Activated B cell treated with CpG ODN at 0.5 μM for 24 hours (primary cell): ENCODE data around the gene IFIT1. TPM values are rescaled to one million over a fixed set of nuclear protein-coding genes. Genes with fewer than 3 reads are reported as not detected.

Experiments
- ATAC-seq: fragments of 200-7000 bp; cut with Tn5 transposase; one replicate; pipeline ENCODE4 v1.10.0; 2021; ENCODE audit warnings: low read depth, mild to moderate bottlenecking, moderate library complexity
- CTCF ChIA-PET: fragments of 350-600 bp; sonication (Branson Sonifier 250); formaldehyde crosslinking; loops from one replicate; lab custom pipeline; 2021; ENCODE audit warnings: antibody characterized with exemption; lab: Charles Lee
- POLR2A ChIA-PET: fragments of 350-600 bp; sonication (Branson Sonifier 250); formaldehyde crosslinking; loops from one replicate; lab custom pipeline; 2021; ENCODE audit warnings: antibody characterized with exemption; lab: Charles Lee
- DNase-seq: peaks from one replicate; pipeline ENCODE4 v3.0.0; 2022
- H3K27ac Mint-ChIP-seq: one replicate; pipeline ENCODE4 v1.8.0; 2020; ENCODE audit warnings: mixed read lengths
- H3K27me3 Mint-ChIP-seq: one replicate; pipeline ENCODE4 v1.8.0; 2021; ENCODE audit warnings: mixed read lengths
- H3K36me3 Mint-ChIP-seq: one replicate; pipeline ENCODE4 v1.8.0; 2021; ENCODE audit warnings: low read depth, mixed read lengths
- H3K4me1 Mint-ChIP-seq: one replicate; pipeline ENCODE4 v1.8.0; 2021; ENCODE audit warnings: mixed read lengths
- H3K4me3 Mint-ChIP-seq: one replicate; pipeline ENCODE4 v1.8.0; 2020; ENCODE audit warnings: mild to moderate bottlenecking, mixed read lengths
- H3K9me3 Mint-ChIP-seq: one replicate; pipeline ENCODE4 v1.8.0; 2020; ENCODE audit warnings: mixed read lengths
- intact Hi-C: fragments of 100-400 bp; cut with micrococcal nuclease; formaldehyde crosslinking; loops from one replicate; pipeline ENCODE4 v1.15.1; 2024
- total RNA-seq: library from RNA; stranded (reverse); gene quantifications from 2 replicates; pipeline ENCODE4 v1.2.3, GENCODE V29; 2022
- TF ChIP-seq, protein P1 (sequence below): fragments of 200-600 bp; IDR thresholded peaks from one replicate; pipeline ENCODE4 v1.8.0; 2022; ENCODE audit warnings: antibody characterized with exemption, mild to moderate bottlenecking

Gene IFIT1
- total RNA-seq, 1 donor from 2014 or later = 0.95 TPM

DNA sequence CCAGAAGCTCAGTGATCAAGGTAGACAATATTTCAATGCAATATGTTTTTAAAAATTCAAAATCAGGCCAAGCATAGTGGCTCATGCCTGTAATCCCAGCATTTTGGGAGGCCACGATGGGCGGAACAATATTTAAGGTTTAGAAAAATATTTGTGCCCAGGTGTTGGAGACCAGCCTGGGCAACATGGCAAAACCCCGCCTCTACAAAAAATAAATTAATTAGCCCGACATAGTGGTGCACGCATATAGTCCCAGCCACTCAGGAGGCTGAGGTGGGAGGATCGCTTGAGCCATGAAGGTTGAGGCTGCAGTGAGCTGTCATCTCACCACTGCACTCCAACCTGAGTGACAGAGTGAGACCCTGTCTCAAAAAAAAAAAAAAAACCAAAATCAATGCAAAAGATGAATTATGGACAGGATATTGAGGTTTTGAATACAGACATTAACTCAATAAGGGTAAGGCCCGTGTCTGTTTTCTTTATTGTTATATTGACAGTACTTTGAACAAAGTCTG is 21.0 kb downstream of the IFIT1 start:
- DNase-seq (no peak), ATAC-seq (no peak)
- TF ChIP-seq, protein P1, sequence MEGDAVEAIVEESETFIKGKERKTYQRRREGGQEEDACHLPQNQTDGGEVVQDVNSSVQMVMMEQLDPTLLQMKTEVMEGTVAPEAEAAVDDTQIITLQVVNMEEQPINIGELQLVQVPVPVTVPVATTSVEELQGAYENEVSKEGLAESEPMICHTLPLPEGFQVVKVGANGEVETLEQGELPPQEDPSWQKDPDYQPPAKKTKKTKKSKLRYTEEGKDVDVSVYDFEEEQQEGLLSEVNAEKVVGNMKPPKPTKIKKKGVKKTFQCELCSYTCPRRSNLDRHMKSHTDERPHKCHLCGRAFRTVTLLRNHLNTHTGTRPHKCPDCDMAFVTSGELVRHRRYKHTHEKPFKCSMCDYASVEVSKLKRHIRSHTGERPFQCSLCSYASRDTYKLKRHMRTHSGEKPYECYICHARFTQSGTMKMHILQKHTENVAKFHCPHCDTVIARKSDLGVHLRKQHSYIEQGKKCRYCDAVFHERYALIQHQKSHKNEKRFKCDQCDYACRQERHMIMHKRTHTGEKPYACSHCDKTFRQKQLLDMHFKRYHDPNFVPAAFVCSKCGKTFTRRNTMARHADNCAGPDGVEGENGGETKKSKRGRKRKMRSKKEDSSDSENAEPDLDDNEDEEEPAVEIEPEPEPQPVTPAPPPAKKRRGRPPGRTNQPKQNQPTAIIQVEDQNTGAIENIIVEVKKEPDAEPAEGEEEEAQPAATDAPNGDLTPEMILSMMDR = no peak
- ChIA-PET POLR2A (interaction anchor here (0.7 to 1.9 kb wide), 9 partner anchors 10 to 325 kb away, joined by 3 to 14 read pairs (median 4); partner anchors contain the start of genes IFIT1, IFIT2, KIF20B and LIPA), CTCF (interaction anchor here (0.8 to 1.4 kb wide), 5 partner anchors 111 to 162 kb away, joined by 3 to 4 read pairs (median 3); partner anchors contain the start of genes IFIT2 and LIPA)
- intact Hi-C loops = loop anchor here (10.0 kb wide), 1 partner anchor 631 kb away; no protein-coding TSS in a partner anchor
- peak overlapping the region; percentile 94 for H3K4me3 Mint-ChIP-seq
- no peaks in the 10 kb centered on the region for H3K27me3 Mint-ChIP-seq
- H3K4me1 Mint-ChIP-seq = peaks cover 43% of the 10 kb centered on the region
- H3K36me3 Mint-ChIP-seq = peaks cover 26% of the 10 kb centered on the region
- peak overlapping the region; percentile 97 for H3K27ac Mint-ChIP-seq
- H3K9me3 Mint-ChIP-seq = peaks cover 2% of the 10 kb centered on the region

DNA sequence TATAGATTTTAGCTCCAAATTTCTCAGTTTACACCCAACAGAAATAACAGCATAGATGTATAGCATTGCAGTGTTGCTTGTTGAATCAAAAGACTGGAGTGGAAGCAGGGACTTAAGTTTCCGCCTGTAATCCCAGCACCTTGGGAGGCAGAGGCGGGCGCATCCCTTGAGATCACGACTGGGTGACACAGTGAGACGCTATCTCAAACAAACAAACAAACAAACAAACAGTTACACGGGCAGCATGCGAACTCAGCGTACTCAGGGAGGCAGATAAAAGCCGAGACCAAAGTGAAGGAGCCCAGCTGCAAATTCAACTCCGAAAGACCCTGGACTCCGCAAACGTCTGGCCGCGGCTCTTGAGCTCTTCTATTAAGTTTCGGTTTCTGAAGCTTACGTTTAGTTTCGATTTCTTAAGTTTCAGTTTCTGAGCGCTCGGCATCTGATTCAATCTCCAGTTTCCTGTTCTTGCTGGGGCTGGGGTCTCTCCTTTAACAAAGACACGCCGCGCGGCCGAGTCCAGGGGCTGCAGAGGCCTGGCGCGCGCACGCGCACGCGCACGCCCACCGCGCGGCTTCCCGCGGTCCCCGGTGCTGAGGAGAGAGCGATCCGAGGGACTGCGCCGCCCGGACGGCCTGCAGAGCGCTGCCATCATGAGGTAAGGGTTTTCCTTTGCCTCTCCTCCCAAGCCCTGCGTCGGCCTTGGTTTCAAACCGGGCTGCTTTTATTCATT is 21.9 kb downstream of the IFIT1 start, which contains the start of gene IFIT5:
TSS of gene IFIT5 (plus strand) at position 423 of the 733 bp plus-strand sequence. CDS start at position 654, 231 bp downstream.
- H3K4me3 Mint-ChIP-seq = peak within 1 kb of the TSS; percentile 94
- intact Hi-C loops = loop anchor here (1.0 to 10.0 kb wide), 8 partner anchors 22 to 630 kb away; partner anchors contain the start of genes IFIT1, KIF20B, LIPA and PANK1
- ChIA-PET POLR2A (interaction anchor here (0.5 to 2.0 kb wide), 17 partner anchors 10 to 534 kb away, joined by 3 to 14 read pairs (median 3); partner anchors contain the start of genes IFIT1, IFIT2, IFIT3 and KIF20B), CTCF (interaction anchor here (0.7 to 1.4 kb wide), 7 partner anchors 18 to 163 kb away, joined by 3 to 4 read pairs (median 3); partner anchors contain the start of genes IFIT2 and LIPA)
- TF ChIP-seq, protein P1 = no peak
- no peaks in the 10 kb centered on the region for H3K27me3 Mint-ChIP-seq
- peak; percentile 72 for ATAC-seq
- peak within 1 kb of the TSS; percentile 99 for H3K27ac Mint-ChIP-seq
- peak; percentile 70 for DNase-seq
- peaks cover 26% of the 10 kb centered on the region for H3K36me3 Mint-ChIP-seq
- peaks cover 46% of the 10 kb centered on the region for H3K4me1 Mint-ChIP-seq
- peaks cover 2% of the 10 kb centered on the region for H3K9me3 Mint-ChIP-seq

DNA sequence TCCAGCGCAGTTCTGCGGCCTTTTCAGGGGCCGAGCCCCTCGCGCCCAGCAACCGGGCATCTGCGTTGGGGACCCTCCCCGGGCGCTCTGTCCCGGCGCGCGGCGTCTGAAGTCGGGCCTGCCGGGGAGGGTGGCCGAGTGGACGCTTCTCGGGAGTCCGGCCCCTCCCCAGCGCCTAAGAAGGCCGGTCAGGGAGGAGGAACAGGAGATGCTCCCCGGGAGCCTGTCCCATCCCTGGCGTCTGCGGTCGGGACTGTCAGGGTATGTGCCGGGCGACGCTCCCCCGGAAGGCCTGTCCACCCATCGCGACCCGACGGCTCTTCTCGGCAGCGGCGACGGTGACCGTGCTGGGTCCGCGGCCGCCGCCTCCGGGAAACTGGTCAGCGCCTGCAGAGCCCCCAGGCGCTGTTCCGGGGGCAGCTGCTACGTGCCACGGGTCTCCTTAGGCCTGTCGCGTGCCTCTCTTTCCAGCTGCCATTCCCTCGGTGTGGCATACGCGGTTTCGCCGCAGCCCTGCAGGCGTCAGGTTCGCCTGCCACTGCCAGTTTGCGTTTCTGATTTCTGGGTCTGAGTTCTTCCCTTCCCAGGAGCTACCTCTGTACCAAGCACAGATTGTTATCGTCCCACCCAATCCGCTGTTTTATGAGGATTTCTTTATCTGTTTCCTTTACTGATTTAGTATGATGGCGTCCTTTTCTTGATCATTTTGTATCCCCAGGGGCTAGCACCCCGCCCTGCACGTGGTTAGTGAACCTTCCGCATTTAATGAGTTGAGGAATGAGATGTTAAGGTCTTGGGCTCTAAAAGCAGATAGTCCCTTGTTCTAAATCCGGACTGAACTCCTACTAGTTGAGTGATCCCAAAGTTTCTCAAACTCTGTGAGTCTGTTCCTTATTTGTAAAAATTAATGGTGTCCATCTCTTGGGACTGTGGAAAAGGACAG is 22.7 kb downstream of the IFIT1 start:
- intact Hi-C loops = loop anchor here (1.0 to 10.0 kb wide), 11 partner anchors 23 to 1442 kb away; partner anchors contain the start of genes FAS, HTR7, IFIT1 and KIF20B
- DNase-seq (peak; percentile 57), ATAC-seq (peak; percentile 53)
- CTCF ChIA-PET = interaction anchor here (1.0 to 1.3 kb wide), 2 partner anchors 19 to 163 kb away, joined by 4 read pairs; partner anchors contain the start of gene LIPA
- Mint-ChIP-seq H3K27ac (peak overlapping the region; percentile 99), H3K36me3 (peaks cover 32% of the 10 kb centered on the region), H3K27me3 (no peaks in the 10 kb centered on the region), H3K4me3 (peak overlapping the region; percentile 94), H3K4me1 (peaks cover 53% of the 10 kb centered on the region), H3K9me3 (peaks cover 2% of the 10 kb centered on the region)
- TF ChIP-seq, protein P1 = no peak
- POLR2A ChIA-PET = interaction anchor here (0.5 to 2.0 kb wide), 14 partner anchors 9 to 535 kb away, joined by 3 to 14 read pairs (median 4); partner anchors contain the start of genes IFIT1, IFIT2, KIF20B and LIPA

DNA sequence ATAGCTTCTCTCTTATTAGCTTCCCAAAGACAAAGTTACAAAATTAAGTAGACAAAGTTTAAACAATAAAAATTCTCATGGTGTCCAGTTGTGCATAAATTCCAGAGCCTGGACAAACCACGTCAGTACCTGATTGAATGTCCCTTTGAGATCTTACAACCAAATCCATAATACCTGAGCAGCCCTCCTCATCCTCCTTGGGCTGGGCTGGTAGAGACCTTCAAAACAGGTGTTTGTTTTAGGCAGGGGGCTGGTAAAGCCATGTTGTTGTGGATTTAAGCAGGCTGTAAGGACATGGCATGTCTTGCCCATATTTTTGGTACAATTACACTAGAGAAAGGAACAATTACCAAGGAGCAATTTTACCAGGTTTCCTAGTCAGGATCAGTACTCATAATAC is 24.0 kb downstream of the IFIT1 start:
- no peak for DNase-seq
- CTCF ChIA-PET = no interaction called here

More for the DNA sequence above, 24.0 kb downstream of the IFIT1 start:
- intact Hi-C loops = loop anchor here (5.0 to 10.0 kb wide), 4 partner anchors 424 to 1441 kb away; partner anchors contain the start of genes FAS, HTR7 and STAMBPL1
- POLR2A ChIA-PET = no interaction called here
- ATAC-seq = no peak
- peak overlapping the region; percentile 99 for H3K27ac Mint-ChIP-seq
- peaks cover 45% of the 10 kb centered on the region for H3K36me3 Mint-ChIP-seq
- H3K4me3 Mint-ChIP-seq = peak overlapping the region; percentile 94
- no peaks in the 10 kb centered on the region for H3K27me3 Mint-ChIP-seq
- H3K4me1 Mint-ChIP-seq = peaks cover 61% of the 10 kb centered on the region
- peaks cover 2% of the 10 kb centered on the region for H3K9me3 Mint-ChIP-seq
- TF ChIP-seq, protein P1 = no peak
